GM10847 (cell line): Measurements from ENCODE around the gene SH2D2A.

Experiments
- POLR2A ChIP-seq: IDR thresholded peaks from 2 replicates; pipeline ENCODE4 v1.6.1; 2011; ENCODE audit not compliant: insufficient read length; ENCODE audit errors: extremely low read depth

Gene SH2D2A

DNA sequence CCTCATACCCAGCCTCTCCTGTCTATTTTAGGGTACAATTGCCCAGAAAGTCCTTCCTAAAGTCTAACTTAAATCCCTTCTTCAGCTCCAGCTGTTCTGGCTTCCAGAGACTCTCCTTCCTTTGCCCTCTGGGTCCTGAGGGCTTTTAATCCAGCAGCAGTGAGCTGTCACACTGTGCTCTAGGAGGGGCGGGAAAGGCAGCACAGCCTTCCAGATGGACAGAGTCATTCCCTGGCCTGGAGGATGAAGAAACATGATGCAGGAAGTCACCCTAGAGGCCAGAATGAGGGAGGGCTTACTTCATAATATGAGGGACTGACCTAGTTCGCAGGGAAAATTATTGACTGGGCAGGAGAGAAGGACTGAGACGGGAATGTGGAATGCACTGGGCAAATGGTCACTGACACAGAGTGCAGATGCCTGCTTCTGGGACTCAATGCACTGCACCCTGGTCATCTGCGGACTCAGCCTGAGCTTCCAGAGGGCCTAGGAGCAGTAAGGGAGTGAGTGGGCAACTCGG lies 1.3 kb downstream of the SH2D2A start:
- no peak for TF ChIP-seq POLR2A

DNA sequence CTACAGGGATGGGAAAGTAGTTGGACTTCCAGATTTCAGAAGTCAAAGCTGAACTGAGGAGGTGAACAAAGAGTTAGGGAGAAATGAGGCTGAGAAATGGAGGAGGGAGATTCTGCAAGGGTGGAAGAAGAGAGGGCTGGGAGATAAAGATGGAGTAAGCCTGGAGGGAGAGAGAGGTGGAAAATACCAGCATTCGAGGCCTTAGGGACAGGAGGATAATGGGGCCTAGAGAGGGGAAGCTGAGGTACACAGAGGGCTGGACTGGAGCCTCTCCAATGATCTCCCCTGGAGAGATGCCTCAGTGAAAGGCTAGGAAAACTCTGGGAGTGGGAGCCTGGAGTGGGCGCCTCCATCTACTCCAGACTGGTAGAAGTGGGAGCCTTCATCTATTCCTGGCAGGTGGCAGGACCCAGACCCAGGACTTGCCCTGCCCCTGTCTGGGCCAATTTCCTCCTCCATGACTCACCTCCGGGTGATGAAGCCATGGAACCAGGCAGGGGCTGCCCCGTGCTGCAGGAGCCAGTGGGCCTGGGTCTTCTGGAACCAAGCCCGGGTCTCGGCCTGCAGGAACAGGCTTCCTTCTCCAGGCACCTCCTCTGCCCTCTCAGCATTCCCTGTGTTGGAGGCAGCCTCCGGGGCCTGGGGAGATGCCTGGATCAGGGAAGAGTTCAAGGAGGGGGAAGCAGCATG lies 1.9 kb downstream of the SH2D2A start:
- TF ChIP-seq POLR2A: no peak

DNA sequence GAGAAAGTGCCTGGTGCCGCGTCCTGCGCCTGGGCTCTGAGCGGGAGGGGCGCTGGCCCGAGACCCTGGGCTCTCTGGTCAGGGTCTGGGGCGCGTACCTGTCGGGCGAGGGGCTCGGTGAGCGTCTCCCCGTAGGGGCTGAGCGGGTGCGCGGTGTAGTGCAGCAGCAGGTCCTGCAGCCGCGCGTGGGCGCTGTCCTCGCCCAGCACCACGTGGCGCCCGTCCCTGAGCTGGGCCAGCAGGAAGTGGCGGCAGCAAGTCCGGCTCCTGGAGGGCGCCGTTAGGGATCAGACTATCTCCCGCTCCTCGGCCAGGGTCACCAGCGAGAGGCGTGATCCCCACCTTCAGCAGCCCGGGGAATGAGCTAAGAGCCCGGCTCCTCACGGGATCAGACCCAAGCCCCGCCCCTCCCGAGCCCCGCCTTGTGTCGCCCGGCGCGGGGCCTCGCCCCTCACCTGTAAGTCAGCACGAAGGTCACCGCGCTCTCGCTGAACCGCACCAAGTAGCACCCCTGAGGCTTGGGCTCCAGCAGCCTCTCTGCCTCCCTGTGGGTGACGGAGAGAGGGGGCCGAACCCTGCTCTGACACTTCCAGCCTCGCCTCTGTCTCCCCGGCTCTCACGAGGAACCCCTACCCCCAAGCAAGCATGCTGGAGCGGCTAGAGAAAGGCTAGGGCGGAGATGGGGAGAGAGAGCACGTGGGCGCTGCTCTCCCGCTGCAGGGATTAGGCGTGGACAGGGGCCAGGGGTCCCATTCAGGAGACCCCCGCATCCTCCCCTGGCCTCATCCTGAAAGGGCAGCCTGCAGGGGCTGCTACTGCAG lies 2.7 kb downstream of the SH2D2A start:
- TF ChIP-seq POLR2A: no peak

DNA sequence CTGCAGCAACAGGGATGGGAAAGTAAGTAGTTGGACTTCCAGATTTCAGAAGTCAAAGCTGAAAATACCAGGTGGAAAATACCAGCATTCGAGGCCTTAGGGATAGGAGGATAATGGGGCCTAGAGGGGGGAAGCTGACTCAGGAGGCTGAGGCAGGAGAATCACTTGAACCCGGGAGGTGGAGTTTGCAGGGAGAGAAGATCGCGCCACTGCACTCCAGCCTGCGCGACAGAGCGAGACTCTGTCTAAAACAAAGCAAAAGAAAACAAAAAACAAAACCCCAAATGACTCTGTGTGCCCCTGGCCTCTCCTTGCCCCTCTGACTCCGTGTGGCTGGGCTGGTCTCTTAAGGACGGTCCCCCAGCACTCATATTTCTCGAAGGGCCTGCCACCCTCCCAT lies 3.4 kb downstream of the SH2D2A start:
- no peak for TF ChIP-seq POLR2A

DNA sequence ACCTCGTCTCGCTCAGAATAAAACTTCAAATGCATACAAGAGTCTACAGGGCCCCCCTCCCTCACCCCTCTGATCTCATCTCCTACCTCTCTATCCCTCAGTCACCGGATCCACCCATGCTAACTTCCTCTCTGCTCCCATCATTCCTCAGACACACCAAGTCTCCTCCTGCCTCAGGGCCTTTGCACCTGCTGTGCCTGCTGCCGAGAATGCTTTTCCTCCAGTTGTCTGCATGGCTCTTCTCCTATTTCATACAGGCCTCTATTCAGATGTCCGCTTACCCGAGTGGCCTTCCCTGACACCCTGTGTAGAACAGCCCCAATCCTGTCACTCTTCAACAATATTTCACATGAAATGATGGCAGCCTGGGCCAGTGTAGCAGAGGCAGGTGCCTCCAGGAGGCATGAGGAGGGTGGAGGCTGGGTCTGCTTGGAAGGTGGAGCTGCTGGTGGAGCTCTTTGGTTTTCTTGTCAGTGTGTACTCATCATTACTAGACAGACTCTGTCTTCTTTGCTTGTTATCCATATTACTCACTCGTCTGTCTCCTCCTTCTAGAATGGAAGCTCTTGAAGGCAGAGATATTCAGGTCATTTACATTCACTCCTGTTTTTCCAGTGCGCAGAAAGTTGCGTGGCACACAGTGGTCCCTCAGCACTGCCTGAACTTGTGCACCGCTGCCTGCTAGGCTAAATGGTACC lies 4.2 kb downstream of the SH2D2A start:
- no peak for TF ChIP-seq POLR2A

DNA sequence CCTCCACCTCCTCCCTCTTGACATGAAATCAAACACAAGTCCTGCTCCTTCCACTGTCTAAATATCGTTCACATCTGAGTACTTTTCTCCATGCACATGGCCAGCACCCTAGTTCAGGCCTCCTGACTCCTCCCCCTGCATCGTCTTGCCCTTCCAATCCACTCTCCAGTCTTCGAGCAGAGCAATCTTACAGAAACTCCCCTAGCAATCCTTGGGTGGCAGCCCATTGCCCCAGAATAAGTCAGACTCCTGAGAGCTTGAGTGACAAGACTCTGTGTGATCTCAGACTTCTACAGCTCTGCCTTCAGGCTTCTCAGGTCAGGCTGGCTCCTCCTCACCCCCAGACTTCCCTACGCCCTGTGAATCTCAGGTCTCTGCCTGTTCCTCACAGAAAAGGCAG lies 5.5 kb downstream of the SH2D2A start:
- no peak for TF ChIP-seq POLR2A

DNA sequence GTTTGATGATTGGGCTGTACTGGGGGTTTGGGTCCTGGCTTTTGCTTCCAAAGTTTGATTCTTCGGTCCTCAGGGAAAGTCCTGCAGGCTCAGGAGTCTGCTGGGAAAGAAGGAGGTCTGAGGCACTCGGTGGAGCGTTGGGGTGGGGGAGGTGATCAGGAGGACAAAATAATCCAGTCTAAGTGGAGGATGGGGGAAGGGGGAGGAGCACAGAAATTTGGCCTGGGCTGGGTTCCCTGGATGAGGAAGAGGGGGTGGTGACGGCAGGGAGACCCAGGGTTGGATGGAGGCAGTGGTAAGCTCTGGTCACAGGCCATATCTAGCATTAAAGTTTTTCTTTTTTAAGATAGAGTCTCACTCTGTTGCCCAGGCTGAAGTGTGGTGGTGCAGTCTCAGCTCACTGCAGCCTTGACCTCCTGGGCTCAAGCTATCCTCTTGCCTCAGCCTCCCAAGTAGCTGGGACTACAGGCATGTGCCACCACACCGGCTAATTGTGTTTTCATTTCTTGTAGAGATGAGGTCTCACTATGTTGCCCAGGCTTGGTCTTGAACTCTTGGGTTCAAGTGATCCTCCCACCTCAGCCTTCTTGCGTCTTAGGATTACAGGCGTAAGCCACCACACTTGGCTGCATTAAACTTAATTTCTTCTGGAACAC lies 6.8 kb downstream of the SH2D2A start:
- no peak for TF ChIP-seq POLR2A

DNA sequence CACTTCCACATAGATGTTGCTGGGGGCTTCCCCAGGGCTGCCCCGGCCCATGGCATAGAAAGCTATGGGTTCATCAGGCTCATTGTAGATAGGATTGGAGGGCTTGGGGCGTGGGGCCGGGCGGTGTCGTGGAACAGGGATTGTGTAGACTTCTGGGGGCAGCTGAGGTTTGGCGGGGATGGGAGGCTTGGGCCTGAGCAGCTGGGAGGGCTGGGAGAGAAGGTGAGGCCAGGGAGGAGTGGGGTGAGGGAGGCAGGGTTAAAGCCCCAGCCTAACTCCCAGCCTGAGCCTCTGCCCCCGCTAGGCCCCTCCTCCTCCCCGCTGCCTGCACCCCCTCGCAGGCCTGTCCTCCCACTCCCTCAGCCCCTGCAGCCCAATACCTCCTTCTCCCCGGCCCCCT lies 7.4 kb downstream of the SH2D2A start:
- no peak for TF ChIP-seq POLR2A

DNA sequence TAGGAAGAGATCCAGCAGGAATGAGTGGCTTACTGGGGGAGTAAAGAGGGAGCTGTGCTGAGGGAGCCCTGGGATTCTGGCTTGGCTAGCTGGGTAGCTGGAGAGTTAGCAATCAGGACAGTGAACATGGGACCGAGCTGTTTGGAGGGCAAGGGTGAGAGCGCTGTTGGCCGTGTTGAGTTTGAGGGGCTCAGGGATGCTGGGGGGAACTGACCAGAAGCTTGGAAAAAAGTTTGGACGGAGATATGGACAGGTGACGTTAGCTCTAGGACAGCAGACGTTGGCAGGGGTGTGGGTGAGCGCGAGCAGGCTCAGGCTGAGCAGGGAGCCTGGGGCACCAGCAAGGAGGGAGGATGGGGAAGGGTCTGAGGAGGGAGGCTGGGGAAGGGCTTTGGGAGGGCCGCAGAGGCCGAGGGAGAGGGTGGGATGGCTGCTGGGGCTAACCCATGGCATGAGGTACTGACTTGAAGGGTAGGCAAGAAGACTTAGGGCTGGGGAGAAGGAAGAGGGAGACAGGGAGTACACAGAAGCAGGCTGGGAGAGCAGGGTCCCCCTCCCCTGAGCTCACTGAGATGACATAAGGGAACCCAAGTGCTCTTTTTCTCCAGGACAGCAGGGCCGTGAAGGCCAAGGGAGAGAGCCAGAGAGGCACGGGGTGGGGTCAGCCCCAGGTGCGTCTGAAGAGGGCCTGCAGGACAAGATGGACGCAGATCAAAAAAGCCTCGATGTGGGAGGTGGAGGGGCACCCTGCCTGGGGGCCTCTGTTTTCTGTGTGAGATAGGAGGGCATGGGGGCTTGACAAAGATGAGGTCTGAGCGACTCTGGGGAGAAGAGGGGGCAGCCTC lies 8.2 kb downstream of the SH2D2A start:
- TF ChIP-seq POLR2A: no peak

DNA sequence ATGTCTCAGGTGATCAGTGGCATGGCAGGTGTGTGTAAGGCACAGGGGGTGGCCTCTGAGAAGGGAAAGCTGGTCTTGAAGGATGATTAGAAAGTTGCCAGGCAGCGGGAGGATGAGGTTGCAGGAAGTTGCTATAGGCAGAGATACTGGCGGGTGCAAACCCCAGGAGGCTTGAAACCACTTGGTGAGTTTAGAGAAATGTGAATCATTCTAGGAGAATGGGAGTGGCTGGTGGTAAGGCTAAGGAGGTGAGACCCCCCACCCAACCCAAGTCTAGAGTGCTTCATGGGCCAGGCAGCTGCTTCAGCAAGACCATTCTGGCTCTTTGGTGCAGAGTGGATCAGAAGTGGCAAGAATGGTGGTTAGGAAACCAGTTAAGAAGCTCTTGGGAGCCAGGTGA lies 9.0 kb downstream of the SH2D2A start:
- no peak for TF ChIP-seq POLR2A

DNA sequence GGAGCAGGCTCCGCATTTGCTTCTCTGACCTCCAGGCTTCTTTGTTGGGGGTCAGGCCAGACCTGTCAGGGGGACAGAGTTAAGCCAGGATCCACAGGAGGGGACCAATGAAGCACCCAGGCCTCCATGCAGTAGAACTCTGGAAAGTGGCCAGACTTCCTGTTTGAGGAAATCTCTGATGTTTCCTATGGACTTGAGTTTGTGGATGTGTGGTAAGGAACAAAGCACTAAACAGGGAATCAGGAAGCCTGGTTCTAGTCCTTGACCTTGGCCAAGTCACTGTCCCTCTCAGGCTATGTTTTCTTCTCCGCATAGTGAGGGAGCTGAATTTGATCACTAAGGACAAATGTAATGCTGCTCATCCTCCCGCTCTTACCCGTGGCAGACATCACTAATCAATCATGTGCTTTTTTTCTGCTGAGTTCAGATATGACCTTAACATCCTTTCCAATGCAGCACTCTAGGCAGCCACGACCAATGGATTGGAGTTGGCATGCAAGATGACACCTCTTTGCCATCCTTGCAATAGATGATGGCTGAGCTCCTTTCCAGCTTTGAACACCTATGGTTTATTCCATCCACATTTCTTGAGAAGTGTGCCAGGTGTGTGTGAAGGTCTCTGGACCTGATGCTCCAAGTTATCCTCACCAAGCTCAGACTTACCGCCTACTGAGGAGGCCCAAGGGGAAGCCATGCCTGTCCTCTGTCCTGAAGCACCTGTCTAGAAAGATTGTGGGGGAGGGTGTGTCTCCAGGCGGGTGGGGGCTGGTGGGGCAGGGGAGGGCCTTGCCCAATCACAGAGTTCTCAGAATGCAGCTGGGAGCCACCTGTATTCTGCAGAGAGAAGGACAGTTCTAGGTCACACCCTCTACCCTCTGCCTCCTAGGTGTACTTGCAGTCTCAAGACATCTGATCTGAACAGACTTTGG lies 9.9 kb downstream of the SH2D2A start:
- TF ChIP-seq POLR2A: no peak

DNA sequence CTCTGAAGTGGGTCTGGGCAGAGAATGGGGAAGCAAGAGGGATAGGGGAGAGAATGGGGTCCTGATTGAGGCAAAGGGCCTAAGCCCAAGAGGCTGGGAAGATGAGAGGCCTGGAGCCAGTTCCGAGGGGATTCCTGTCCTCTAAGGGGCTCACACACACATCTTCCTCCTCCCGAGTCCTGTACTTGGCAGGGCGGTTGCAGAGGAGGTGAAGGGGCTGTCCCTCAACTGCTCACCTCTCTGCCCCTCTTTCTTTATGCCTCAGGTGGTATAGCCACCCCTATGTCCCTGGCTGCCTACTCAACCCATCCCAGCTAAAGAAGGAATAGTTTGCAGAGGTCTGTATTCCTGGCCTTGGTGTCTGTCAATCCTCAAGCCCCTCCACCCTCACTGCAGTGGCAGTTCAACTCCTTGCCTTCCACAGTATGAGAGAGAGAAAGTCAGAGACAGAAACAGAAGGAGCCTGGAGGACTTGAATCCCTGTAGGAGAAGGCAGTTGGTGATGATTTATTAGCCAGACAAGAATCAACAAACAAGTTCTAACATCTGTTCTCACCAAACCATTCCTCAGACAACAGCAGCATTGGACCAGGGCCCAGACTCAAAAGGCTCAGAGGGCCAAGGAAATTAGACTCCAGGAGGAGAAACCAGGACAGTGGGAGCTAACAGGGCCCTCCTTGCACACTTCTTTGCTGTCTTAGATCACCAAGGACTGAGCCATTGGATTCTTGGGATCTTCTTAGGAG lies 10.7 kb downstream of the SH2D2A start:
- no peak for TF ChIP-seq POLR2A
